ENCODE data around the gene UBE2A.

UBE2A gene

GRCh38 chrX:119574394-119575266, at the start of gene UBE2A:
UBE2A (plus strand) TSS chrX:119574563; CDS start chrX:119574712, 149 bp downstream.
- peak; percentile 76 for DNase-seq

- no peak for DNase-seq
Measured at GRCh38 chrX:119529345-119530276, 44.8 kb upstream of the UBE2A start.

GRCh38 chrX:119537487-119537886, 36.9 kb upstream of the UBE2A start:
- DNase-seq, result no peak

- DNase-seq, result no peak
Measured at GRCh38 chrX:119539872-119540271, 34.5 kb upstream of the UBE2A start.

GRCh38 chrX:119541188-119541587, 33.2 kb upstream of the UBE2A start:
- no peak for DNase-seq

- no peak for DNase-seq
Measured at GRCh38 chrX:119549327-119550016, 24.9 kb upstream of the UBE2A start.

- DNase-seq, result no peak
Measured at GRCh38 chrX:119552508-119552907, 21.9 kb upstream of the UBE2A start.

- peak; percentile 93 for DNase-seq
Measured at GRCh38 chrX:119565107-119565663, 9.2 kb upstream of the UBE2A start, which contains the start of gene STEEP1. STEEP1 (minus strand) TSS chrX:119565409; CDS start chrX:119565355, 54 bp downstream.

GRCh38 chrX:119570351-119570835, 4.0 kb upstream of the UBE2A start:
- no peak for DNase-seq

GRCh38 chrX:119573222-119573621, 1.1 kb upstream of the UBE2A start:
- DNase-seq, result no peak

- no peak for DNase-seq
Measured at GRCh38 chrX:119573840-119574393, 446 bp upstream of the UBE2A start.

GRCh38 chrX:119579414-119579813, 5.1 kb downstream of the UBE2A start:
- no peak for DNase-seq

GRCh38 chrX:119583431-119584059, 9.2 kb downstream of the UBE2A start:
- no peak for DNase-seq

GRCh38 chrX:119589810-119590209, 15.4 kb downstream of the UBE2A start:
- DNase-seq, result no peak

GRCh38 chrX:119602701-119603255, 28.4 kb downstream of the UBE2A start:
- no peak for DNase-seq

- peak; percentile 30 for DNase-seq
Measured at GRCh38 chrX:119604766-119605463, 30.6 kb downstream of the UBE2A start.

- DNase-seq, result peak; percentile 36
Measured at GRCh38 chrX:119605464-119606279, 31.3 kb downstream of the UBE2A start.

- DNase-seq, result peak; percentile 95
Measured at GRCh38 chrX:119606280-119607017, 32.1 kb downstream of the UBE2A start, which contains the start of gene NKRF. NKRF (minus strand) TSS chrX:119606424.

GRCh38 chrX:119607018-119607389, 32.6 kb downstream of the UBE2A start:
- no peak for DNase-seq
